ENCODE data around the gene CHAD.
"Not testable (repeated sequence)": the region's sequence is repeated elsewhere in the genome, so short reads cannot be mapped to it uniquely, and the experiment has no call there.

The CHAD gene

GRCh38 chr17:50428831-50429424 lies 39.8 kb downstream of the CHAD start:
- no peaks in the 10 kb centered on the region for H3K9me3 ChIP-seq (ENCODE audit: control insufficient read depth, insufficient read depth, low read length)
- H4K20me1 ChIP-seq (ENCODE audit: control insufficient read depth, insufficient read depth, low read depth, low read length): no peaks in the 10 kb centered on the region
- peaks cover 24% of the 10 kb centered on the region for H3K4me1 ChIP-seq (ENCODE audit: control insufficient read depth, low read length)
- peaks cover 5% of the 10 kb centered on the region; the same call in 1 of the 2 replicates for H3F3A ChIP-seq (ENCODE audit: control insufficient read depth, insufficient read depth)
- peaks cover 6% of the 10 kb centered on the region for H3K79me2 ChIP-seq (ENCODE audit: control insufficient read depth, low read length)
- no peak overlapping the region for H3K4me2 ChIP-seq (ENCODE audit: low read length)
- H3K9me2 ChIP-seq (replicated peaks; ENCODE audit: control insufficient read depth, low read length): no peaks in the 10 kb centered on the region
- H3K27ac ChIP-seq (ENCODE audit: low read depth, low read length): no peak overlapping the region
- TF ChIP-seq CTCF (IDR thresholded peaks at IDR 0.05; ENCODE audit: low read depth, low read length, poor library complexity, severe bottlenecking): no peak
- no peaks in the 10 kb centered on the region for H3K36me3 ChIP-seq (ENCODE audit: control insufficient read depth, low read length)
- H3K27me3 ChIP-seq (ENCODE audit: control insufficient read depth, low read length): no peaks in the 10 kb centered on the region
- no peak overlapping the region for H3K4me3 ChIP-seq (ENCODE audit: low read length)

GRCh38 chr17:50428126-50428525 lies 40.6 kb downstream of the CHAD start:
- not testable (repeated sequence) for H3K79me2 ChIP-seq (ENCODE audit: control insufficient read depth, low read length); H3K36me3 ChIP-seq (ENCODE audit: control insufficient read depth, low read length); H3K4me3 ChIP-seq (ENCODE audit: low read length); H3K27me3 ChIP-seq (ENCODE audit: control insufficient read depth, low read length); H3K9me2 ChIP-seq (replicated peaks; ENCODE audit: control insufficient read depth, low read length); H3K27ac ChIP-seq (ENCODE audit: low read depth, low read length); H4K20me1 ChIP-seq (ENCODE audit: control insufficient read depth, insufficient read depth, low read depth, low read length); H3F3A ChIP-seq (ENCODE audit: control insufficient read depth, insufficient read depth); H3K9me3 ChIP-seq (ENCODE audit: control insufficient read depth, insufficient read depth, low read length)
- Histone ChIP-seq H3K4me2 (ENCODE audit: low read length) (peak overlapping the region; percentile 100; the same call in 1 of the 2 replicates), H3K4me1 (ENCODE audit: control insufficient read depth, low read length) (peaks cover 24% of the 10 kb centered on the region)

- Histone ChIP-seq H3K4me2 (ENCODE audit: low read length) (peak overlapping the region; percentile 100), H3F3A (ENCODE audit: control insufficient read depth, insufficient read depth) (peaks cover 15% of the 10 kb centered on the region), H3K27ac (ENCODE audit: low read depth, low read length) (peak overlapping the region; percentile 52), H3K36me3 (ENCODE audit: control insufficient read depth, low read length) (no peaks in the 10 kb centered on the region), H3K9me2 (replicated peaks; ENCODE audit: control insufficient read depth, low read length) (no peaks in the 10 kb centered on the region), H4K20me1 (ENCODE audit: control insufficient read depth, insufficient read depth, low read depth, low read length) (no peaks in the 10 kb centered on the region), H3K9me3 (ENCODE audit: control insufficient read depth, insufficient read depth, low read length) (no peaks in the 10 kb centered on the region), H3K79me2 (ENCODE audit: control insufficient read depth, low read length) (peaks cover 6% of the 10 kb centered on the region), H3K4me1 (ENCODE audit: control insufficient read depth, low read length) (peaks cover 24% of the 10 kb centered on the region), H3K4me3 (ENCODE audit: low read length) (peak overlapping the region; percentile 94), H3K27me3 (ENCODE audit: control insufficient read depth, low read length) (no peaks in the 10 kb centered on the region)
- no peak for TF ChIP-seq EZH2phosphoT487 (IDR thresholded peaks at IDR 0.05; ENCODE audit: borderline replicate concordance, low read length)
- peak; percentile 78 for TF ChIP-seq CTCF (IDR thresholded peaks at IDR 0.05; ENCODE audit: low read depth, low read length, poor library complexity, severe bottlenecking)
These were observed 41.6 kb downstream of the CHAD start for GRCh38 chr17:50426814-50427787.

GRCh38 chr17:50426472-50426782 lies 42.3 kb downstream of the CHAD start:
- Histone ChIP-seq H4K20me1 (ENCODE audit: control insufficient read depth, insufficient read depth, low read depth, low read length) (no peaks in the 10 kb centered on the region), H3K9me2 (replicated peaks; ENCODE audit: control insufficient read depth, low read length) (no peaks in the 10 kb centered on the region), H3K9me3 (ENCODE audit: control insufficient read depth, insufficient read depth, low read length) (no peaks in the 10 kb centered on the region), H3K4me3 (ENCODE audit: low read length) (peak overlapping the region; percentile 94), H3K27me3 (ENCODE audit: control insufficient read depth, low read length) (no peaks in the 10 kb centered on the region), H3K79me2 (ENCODE audit: control insufficient read depth, low read length) (peaks cover 6% of the 10 kb centered on the region), H3K27ac (ENCODE audit: low read depth, low read length) (peak overlapping the region; percentile 52), H3F3A (ENCODE audit: control insufficient read depth, insufficient read depth) (peaks cover 20% of the 10 kb centered on the region), H3K4me2 (ENCODE audit: low read length) (peak overlapping the region; percentile 100), H3K36me3 (ENCODE audit: control insufficient read depth, low read length) (no peaks in the 10 kb centered on the region), H3K4me1 (ENCODE audit: control insufficient read depth, low read length) (peaks cover 29% of the 10 kb centered on the region)
- TF ChIP-seq CTCF (IDR thresholded peaks at IDR 0.05; ENCODE audit: low read depth, low read length, poor library complexity, severe bottlenecking) (no peak), EZH2phosphoT487 (IDR thresholded peaks at IDR 0.05; ENCODE audit: borderline replicate concordance, low read length) (no peak)

Measured in DOHH2 (cell line).